Nephron progenitor cell (in vitro differentiated cells): ENCODE data around the gene PRSS1.

Experiments
- DNase-seq: peaks from one replicate; pipeline ENCODE4 v3.0.0; 2021
- H3K27ac Mint-ChIP-seq: 2 replicates; pipeline ENCODE4 v1.8.0; 2021; ENCODE audit warnings: mild to moderate bottlenecking, moderate library complexity, mixed read lengths
- H3K27me3 Mint-ChIP-seq: 2 replicates; pipeline ENCODE4 v1.8.0; 2021; ENCODE audit warnings: mild to moderate bottlenecking, low read depth, mixed read lengths; ENCODE audit not compliant: poor library complexity
- H3K36me3 Mint-ChIP-seq: 2 replicates; pipeline ENCODE4 v1.8.0; 2021; ENCODE audit warnings: low read depth, mixed read lengths
- H3K4me1 Mint-ChIP-seq: 2 replicates; pipeline ENCODE4 v1.8.0; 2021; ENCODE audit warnings: mixed read lengths
- H3K4me3 Mint-ChIP-seq: 2 replicates; pipeline ENCODE4 v1.8.0; 2021; ENCODE audit warnings: mild to moderate bottlenecking, moderate library complexity, mixed read lengths
- H3K9me3 Mint-ChIP-seq: 2 replicates; pipeline ENCODE4 v1.8.0; 2021; ENCODE audit warnings: mild to moderate bottlenecking, moderate library complexity, mixed read lengths
- TF ChIP-seq, protein P1 (sequence below): fragments of 200-600 bp; sonication (generic); IDR thresholded peaks from 2 replicates; pipeline ENCODE4 v1.5.0; 2021; ENCODE audit warnings: antibody characterized with exemption

PRSS1 gene

DNA sequence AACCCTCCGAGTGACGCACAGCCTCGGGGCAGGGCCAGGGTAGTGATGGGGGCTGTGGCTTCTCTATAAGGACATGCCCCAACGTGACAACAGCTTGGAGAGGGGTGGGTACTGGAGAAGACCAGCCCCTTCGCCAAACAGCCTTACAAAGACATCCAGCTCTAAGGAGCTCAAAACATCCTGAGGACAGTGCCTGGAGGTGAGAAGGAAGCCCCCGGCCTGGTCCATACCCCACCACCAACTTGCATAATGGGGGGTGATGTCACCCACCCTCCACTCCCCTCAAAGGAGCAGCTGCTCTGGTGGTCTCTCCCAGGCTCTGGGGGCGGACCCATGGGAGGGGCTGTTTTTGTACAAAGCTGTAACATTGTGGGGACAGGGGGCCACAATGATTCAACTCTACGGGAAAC is 36.6 kb downstream of the PRSS1 start:
- TF ChIP-seq, protein P1, sequence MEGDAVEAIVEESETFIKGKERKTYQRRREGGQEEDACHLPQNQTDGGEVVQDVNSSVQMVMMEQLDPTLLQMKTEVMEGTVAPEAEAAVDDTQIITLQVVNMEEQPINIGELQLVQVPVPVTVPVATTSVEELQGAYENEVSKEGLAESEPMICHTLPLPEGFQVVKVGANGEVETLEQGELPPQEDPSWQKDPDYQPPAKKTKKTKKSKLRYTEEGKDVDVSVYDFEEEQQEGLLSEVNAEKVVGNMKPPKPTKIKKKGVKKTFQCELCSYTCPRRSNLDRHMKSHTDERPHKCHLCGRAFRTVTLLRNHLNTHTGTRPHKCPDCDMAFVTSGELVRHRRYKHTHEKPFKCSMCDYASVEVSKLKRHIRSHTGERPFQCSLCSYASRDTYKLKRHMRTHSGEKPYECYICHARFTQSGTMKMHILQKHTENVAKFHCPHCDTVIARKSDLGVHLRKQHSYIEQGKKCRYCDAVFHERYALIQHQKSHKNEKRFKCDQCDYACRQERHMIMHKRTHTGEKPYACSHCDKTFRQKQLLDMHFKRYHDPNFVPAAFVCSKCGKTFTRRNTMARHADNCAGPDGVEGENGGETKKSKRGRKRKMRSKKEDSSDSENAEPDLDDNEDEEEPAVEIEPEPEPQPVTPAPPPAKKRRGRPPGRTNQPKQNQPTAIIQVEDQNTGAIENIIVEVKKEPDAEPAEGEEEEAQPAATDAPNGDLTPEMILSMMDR = no peak
- no peaks in the 10 kb centered on the region for H3K36me3 Mint-ChIP-seq
- H3K9me3 Mint-ChIP-seq = no peaks in the 10 kb centered on the region
- no peak overlapping the region for H3K4me3 Mint-ChIP-seq
- H3K4me1 Mint-ChIP-seq = peaks cover 6% of the 10 kb centered on the region
- peaks cover 39% of the 10 kb centered on the region for H3K27me3 Mint-ChIP-seq
- no peak overlapping the region for H3K27ac Mint-ChIP-seq
- no peak for DNase-seq

DNA sequence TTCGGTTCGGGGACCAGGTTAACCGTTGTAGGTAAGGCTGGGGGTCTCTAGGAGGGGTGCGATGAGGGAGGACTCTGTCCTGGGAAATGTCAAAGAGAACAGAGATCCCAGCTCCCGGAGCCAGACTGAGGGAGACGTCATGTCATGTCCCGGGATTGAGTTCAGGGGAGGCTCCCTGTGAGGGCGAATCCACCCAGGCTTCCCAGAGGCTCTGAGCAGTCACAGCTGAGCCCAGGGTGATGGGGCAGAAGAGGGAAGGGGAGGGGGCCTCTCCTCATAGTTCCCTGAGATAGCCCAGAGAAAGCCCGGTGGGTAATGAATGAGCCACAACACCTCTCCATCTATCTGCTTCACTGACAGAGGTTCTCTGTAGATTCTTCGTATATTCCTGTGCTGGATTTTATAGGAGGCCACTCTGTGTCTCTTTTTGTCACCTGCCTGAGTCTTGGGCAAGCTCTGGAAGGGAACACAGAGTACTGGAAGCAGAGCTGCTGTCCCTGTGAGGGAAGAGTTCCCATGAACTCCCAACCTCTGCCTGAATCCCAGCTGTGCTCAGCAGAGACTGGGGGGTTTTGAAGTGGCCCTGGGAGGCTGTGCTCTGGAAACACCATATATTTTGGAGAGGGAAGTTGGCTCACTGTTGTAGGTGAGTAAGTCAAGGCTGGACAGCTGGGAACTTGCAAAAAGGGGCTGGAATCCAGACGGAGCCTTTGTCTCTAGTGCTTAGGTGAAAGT is 37.9 kb downstream of the PRSS1 start:
- Mint-ChIP-seq H3K27ac (no peak overlapping the region), H3K27me3 (peaks cover 41% of the 10 kb centered on the region), H3K9me3 (no peaks in the 10 kb centered on the region), H3K4me1 (peaks cover 6% of the 10 kb centered on the region), H3K4me3 (no peak overlapping the region), H3K36me3 (no peaks in the 10 kb centered on the region)
- DNase-seq = no peak
- TF ChIP-seq, protein P1 = no peak

DNA sequence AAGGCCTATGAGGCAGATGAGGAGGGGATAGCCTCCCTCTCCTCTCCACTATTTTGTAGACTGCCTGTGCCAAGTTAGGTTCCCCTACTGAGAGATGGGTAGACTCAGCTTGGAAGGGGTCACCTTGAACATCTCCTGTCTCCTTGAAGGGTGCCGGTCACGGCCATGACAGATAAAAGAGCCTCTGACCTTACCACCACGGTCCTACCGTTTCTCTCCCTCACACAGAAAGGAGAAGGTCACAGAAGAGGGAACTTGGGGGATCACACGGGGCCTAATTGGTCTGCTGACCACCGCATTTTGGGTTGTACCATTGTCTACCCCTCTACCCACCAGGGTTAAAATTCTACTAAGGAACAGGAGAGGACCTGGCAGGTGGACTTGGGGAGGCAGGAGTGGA is 38.5 kb downstream of the PRSS1 start:
- Mint-ChIP-seq H3K27me3 (peaks cover 41% of the 10 kb centered on the region), H3K27ac (no peak overlapping the region), H3K36me3 (no peaks in the 10 kb centered on the region), H3K4me3 (no peak overlapping the region), H3K4me1 (peaks cover 6% of the 10 kb centered on the region), H3K9me3 (no peaks in the 10 kb centered on the region)
- TF ChIP-seq, protein P1 = no peak
- DNase-seq = no peak

DNA sequence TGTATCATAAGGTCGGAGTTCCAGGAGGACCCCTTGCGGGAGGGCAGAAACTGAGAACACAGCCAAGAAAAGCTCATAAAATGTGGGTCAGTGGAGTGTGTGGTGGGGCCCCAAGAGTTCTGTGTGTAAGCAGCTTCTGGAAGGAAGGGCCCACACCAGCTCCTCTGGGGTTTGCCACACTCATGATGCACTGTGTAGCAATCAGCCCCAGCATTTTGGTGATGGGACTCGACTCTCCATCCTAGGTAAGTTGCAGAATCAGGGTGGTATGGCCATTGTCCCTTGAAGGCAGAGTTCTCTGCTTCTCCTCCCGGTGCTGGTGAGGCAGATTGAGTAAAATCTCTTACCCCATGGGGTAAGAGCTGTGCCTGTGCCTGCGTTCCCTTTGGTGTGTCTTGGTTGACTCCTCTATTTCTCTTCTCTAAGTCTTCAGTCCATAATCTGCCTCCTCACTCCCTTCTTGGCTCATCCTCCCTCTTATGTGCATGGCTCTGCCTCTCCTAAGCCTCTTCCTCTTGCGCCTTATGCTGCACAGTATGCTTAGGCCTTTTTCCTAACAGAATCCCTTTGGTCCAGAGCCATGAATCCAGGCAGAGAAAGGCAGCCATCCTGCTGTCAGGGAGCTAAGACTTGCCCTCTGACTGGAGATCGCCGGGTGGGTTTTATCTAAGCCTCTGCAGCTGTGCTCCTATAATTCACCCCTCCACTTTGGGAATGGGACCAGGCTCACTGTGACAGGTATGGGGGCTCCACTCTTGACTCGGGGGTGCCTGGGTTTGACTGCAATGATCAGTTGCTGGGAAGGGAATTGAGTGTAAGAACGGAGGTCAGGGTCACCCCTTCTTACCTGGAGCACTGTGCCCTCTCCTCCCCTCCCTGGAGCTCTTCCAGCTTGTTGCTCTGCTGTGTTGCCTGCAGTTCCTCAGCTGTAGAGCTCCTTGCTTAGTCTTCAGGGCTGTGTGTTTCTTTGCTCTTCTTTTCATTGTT is 39.3 kb downstream of the PRSS1 start:
- Mint-ChIP-seq H3K27ac (no peak overlapping the region), H3K4me1 (no peaks in the 10 kb centered on the region)
- TF ChIP-seq, protein P1 = no peak

DNA sequence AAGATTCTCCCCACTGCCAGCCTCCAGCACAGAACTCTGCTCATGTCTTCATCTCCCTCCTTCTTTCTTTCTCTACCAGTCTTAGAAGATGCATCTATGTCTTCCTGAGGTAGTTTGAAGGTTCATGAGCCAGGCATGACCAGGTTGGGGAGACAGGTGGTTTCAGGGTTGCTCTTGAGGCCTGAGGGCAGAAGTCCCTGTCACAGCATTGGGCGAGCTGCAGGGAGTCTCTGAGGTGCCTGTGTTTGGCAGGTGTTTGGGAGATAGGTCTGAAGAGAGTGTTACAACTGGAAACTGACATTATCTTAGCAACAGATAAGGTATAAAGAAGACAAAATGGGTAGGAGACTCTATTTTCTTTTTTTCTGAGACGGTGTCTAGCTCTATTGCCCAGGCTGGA is 40.2 kb downstream of the PRSS1 start:
- TF ChIP-seq, protein P1 = no peak
- Mint-ChIP-seq H3K27ac (no peak overlapping the region), H3K4me1 (no peaks in the 10 kb centered on the region), H3K36me3 (no peaks in the 10 kb centered on the region), H3K9me3 (no peaks in the 10 kb centered on the region), H3K4me3 (no peak overlapping the region), H3K27me3 (peaks cover 57% of the 10 kb centered on the region)
- no peak for DNase-seq

More for the DNA sequence above, 39.3 kb downstream of the PRSS1 start:
- DNase-seq = no peak
- Mint-ChIP-seq H3K36me3 (no peaks in the 10 kb centered on the region), H3K27me3 (peaks cover 48% of the 10 kb centered on the region), H3K4me3 (no peak overlapping the region), H3K9me3 (no peaks in the 10 kb centered on the region)
